HFFc6 (cell line): ENCODE data around the gene RPS6KA2. TPM values are rescaled to one million over a fixed set of nuclear protein-coding genes. Genes with fewer than 3 reads are reported as not detected.

ENCODE experiments used
- DNase-seq: peaks from one replicate; pipeline ENCODE4 v3.0.0-alpha.2; 2018
- H3K27ac Mint-ChIP-seq: 2 replicates; pipeline ENCODE4 v1.8.0; 2020; ENCODE audit warnings: mild to moderate bottlenecking, mixed read lengths
- H3K27me3 Mint-ChIP-seq: 2 replicates; pipeline ENCODE4 v1.8.0; 2021; ENCODE audit warnings: mild to moderate bottlenecking, moderate library complexity, mixed read lengths; ENCODE audit not compliant: insufficient read depth
- H3K36me3 Mint-ChIP-seq: 2 replicates; pipeline ENCODE4 v1.8.0; 2021; ENCODE audit warnings: low read depth, mixed read lengths
- H3K4me1 Mint-ChIP-seq: 2 replicates; pipeline ENCODE4 v1.8.0; 2020; ENCODE audit warnings: low read depth, mixed read lengths
- H3K4me3 Mint-ChIP-seq: 2 replicates; pipeline ENCODE4 v1.8.0; 2020; ENCODE audit warnings: mild to moderate bottlenecking, moderate library complexity, mixed read lengths
- H3K9me3 Mint-ChIP-seq: 2 replicates; pipeline ENCODE4 v1.8.0; 2020; ENCODE audit warnings: mild to moderate bottlenecking, mixed read lengths
- CTCF ChIP-seq: fragments of 200-600 bp; sonication (generic); IDR thresholded peaks from 2 replicates; pipeline ENCODE4 v1.5.0; 2021; ENCODE audit warnings: antibody characterized with exemption, mild to moderate bottlenecking
- long read RNA-seq: library from polyadenylated mRNA; unstranded; transcript quantifications from one replicate; pipeline ENCODE4 v2.0.0, GENCODE V29; 2019
- total RNA-seq, 6 experiments: library from RNA; stranded (reverse); fragmentation: NEBNext Ultra II Directional; extraction: Animal tissue kit (Norgen Biotek cat#: 25700); gene quantifications; 2 replicates in 1 of 6; 3 replicates in 5 of 6; pipeline ENCODE4 v1.2.3, GENCODE V29; 2021

RPS6KA2 gene
- 10 to 100 TPM; 10.1 to 13.9 (median 11.9) TPM for total RNA-seq
- long read RNA-seq, full-length matches to known transcripts = 2 of 10 reads
- long read RNA-seq, partial matches to known transcripts = 1 of 10 reads
- long read RNA-seq, other reads (novel, unspliced or antisense) = 7 of 10 reads

DNA sequence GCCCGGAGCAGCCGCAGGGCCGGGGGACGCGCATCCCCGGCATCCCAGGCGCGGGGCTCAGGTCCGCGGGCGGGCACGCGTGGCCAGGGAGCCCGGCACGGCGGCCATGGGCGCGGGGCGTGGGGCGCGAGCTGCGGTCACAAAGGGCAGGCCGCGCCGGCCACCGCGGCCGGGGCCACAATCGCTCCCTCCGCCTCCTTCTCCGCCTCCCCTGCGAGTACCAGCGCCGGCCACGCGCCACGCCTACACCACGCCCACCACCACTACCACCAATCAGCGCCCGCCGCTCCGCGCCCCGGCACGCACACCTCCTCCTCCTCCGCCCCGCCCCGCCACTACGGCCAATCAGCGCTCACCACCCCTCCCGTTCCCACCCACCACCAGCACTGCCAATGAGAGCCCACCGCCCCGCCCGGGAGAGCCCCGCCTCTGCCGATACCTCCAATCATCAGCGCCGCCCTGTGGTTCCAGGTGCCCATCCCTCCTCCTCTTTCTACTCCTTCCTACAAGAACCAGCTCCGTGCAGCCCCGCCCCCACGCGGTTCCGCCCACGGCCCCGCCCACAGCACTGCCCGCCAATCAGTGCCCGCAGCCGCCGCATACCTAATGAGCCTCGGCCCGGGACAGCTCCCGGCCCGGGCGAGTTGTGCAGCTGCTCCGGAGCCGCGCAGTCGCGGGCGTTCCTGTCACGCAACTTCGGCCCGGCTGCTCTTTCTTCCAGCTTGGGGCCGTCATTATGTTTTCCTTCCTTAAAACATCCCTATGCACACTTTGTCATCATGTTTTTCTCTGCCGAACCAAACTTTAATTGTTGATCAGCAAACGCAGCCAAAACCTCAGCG is at the start of gene RPS6KA2:
Gene RPS6KA2 (minus strand): TSS at position 219 of the 842 bp plus-strand sequence. CDS start 232 bp downstream, outside the sequence.
- Mint-ChIP-seq H3K36me3 (no peaks in the 10 kb centered on the region), H3K4me3 (peak within 1 kb of the TSS; percentile 90), H3K9me3 (no peaks in the 10 kb centered on the region), H3K27ac (peak within 1 kb of the TSS; percentile 94), H3K27me3 (peaks cover 1% of the 10 kb centered on the region), H3K4me1 (peaks cover 54% of the 10 kb centered on the region)
- DNase-seq = peak; percentile 100
- TF ChIP-seq CTCF = peak; percentile 43; the same call in 1 of the 2 replicates

GRCh38 chr6:166676270-166676860 is 49.3 kb upstream of the RPS6KA2 start:
- Mint-ChIP-seq H3K27ac (no peak overlapping the region), H3K36me3 (peaks cover 4% of the 10 kb centered on the region; the same call in 1 of the 2 replicates), H3K27me3 (peaks cover 15% of the 10 kb centered on the region; the same call in 1 of the 2 replicates), H3K4me3 (no peak overlapping the region), H3K4me1 (peaks cover 12% of the 10 kb centered on the region; the same call in 1 of the 2 replicates), H3K9me3 (no peaks in the 10 kb centered on the region)
- no peak for TF ChIP-seq CTCF
- DNase-seq = no peak

DNA sequence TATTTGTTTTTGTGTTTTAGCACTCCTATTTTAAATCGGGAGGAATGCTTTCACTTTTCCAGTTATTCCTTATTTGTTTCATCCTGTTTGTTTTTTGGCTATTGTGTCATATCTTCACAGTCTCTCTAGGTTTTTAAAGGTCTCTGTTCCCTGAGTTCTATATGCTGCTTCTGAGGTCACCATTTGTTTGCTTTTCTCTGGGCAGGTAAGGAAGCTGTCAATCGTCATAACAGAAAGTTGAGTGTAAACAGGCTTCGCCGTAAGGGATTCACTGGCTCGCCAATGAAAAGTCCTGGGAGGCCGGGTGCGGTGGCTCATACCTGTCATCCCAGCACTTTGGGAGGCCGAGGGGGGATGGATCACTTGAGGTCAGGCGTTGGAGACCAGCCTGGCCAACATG is 48.7 kb upstream of the RPS6KA2 start:
- H3K27ac Mint-ChIP-seq = no peak overlapping the region
- H3K4me1 Mint-ChIP-seq = peaks cover 12% of the 10 kb centered on the region; the same call in 1 of the 2 replicates
- H3K36me3 Mint-ChIP-seq = peaks cover 4% of the 10 kb centered on the region; the same call in 1 of the 2 replicates
- no peak for TF ChIP-seq CTCF
- H3K27me3 Mint-ChIP-seq = peaks cover 14% of the 10 kb centered on the region; the same call in 1 of the 2 replicates
- H3K9me3 Mint-ChIP-seq = no peaks in the 10 kb centered on the region
- peak overlapping the region; percentile 3; the same call in 1 of the 2 replicates for H3K4me3 Mint-ChIP-seq
- DNase-seq = no peak

DNA sequence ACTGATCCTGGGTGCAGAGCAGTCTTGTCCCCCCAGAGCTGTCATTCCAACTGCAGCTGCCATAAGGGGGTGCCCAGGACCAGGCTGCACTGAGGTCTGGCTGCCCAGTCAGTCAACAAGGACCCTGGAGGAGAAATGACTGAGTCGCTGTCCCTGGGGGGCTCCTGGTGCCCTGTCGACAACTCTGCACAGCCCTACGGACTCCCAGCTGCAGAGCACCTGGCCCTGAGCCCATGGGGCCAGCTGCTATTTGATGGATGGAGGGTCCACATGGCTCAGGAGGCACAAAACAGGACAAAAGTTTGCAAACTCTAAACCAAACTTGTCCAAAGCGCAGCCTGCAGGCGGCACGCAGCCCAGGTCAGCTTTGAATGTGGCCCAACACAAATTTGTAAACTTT is 46.3 kb upstream of the RPS6KA2 start:
- peaks cover 8% of the 10 kb centered on the region; the same call in 1 of the 2 replicates for H3K4me1 Mint-ChIP-seq
- TF ChIP-seq CTCF = no peak
- H3K27ac Mint-ChIP-seq = no peak overlapping the region
- no peak overlapping the region for H3K4me3 Mint-ChIP-seq
- H3K9me3 Mint-ChIP-seq = no peaks in the 10 kb centered on the region
- no peaks in the 10 kb centered on the region for H3K36me3 Mint-ChIP-seq
- DNase-seq = no peak
- peaks cover 19% of the 10 kb centered on the region for H3K27me3 Mint-ChIP-seq

DNA sequence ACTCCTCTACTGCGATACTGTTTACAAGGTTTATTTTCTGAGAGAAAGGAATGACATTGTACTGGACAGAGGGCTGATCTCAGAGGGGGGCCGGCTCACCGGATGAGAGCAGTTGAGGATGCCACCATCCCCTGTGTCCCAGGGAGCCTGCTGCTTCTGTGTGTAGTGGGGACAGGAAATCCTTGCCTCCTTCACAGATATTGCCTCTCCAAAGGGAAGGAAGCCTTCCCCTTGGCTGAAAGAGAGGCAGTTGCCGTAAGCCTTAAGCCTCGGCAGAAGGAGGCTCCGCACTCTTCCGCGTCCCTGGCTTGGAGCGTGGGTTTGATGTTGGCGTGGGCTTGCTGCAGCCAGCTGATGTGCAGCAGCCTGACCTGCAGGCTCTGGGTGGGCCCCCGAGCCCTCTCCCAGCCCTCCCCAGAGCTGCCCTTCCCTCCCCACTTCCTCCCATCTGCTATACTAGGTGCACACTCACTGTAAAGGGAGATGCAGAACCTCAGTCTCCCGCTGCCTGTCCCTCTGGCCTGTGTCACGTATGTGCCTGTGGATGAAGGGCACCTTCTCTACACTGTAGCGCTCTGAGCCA is 45.7 kb upstream of the RPS6KA2 start:
- Mint-ChIP-seq H3K27me3 (peaks cover 21% of the 10 kb centered on the region), H3K27ac (no peak overlapping the region), H3K4me3 (no peak overlapping the region), H3K36me3 (no peaks in the 10 kb centered on the region), H3K4me1 (0 out of 2 replicates have a peak, but pooled peaks cover 5% of the 10 kb centered on the region), H3K9me3 (no peaks in the 10 kb centered on the region)
- TF ChIP-seq CTCF = no peak
- no peak for DNase-seq
